HCT116 (cell line): ENCODE data around the gene SKAP1. TPM values are rescaled to one million over a fixed set of nuclear protein-coding genes. Genes with fewer than 3 reads are reported as not detected.

Experiments
- ATAC-seq: fragments of 200-7000 bp; cut with Tn5 transposase; 2 replicates; pipeline ENCODE4 v1.9.1; 2020; ENCODE audit warnings: mild to moderate bottlenecking, moderate library complexity
- BruUV-seq: library from RNA; stranded (reverse); fragments of 400-500 nt; replicated peaks from 2 replicates; lab custom pipeline; 2021; lab: Mats Ljungman, UMichigan
- CTCF ChIA-PET: fragments of 300-600 bp; sonication (Branson Sonifier 250); formaldehyde crosslinking; loops from one replicate; lab custom pipeline; 2021; ENCODE audit warnings: antibody characterized with exemption; lab: Charles Lee
- POLR2A ChIA-PET: fragments of 300-600, 350-600 bp; sonication (Branson Sonifier 250); formaldehyde crosslinking; loops from one replicate; lab custom pipeline; 2021; ENCODE audit warnings: antibody characterized with exemption; lab: Charles Lee
- RAD21 ChIA-PET, 2 experiments: fragments of 300-600 bp; sonication (Branson Sonifier 250); formaldehyde crosslinking; loops; one replicate each; lab custom pipeline; 2023; ENCODE audit warnings: low total read pairs in 2 of 2; ENCODE audit not compliant: uncharacterized antibody in 2 of 2, unreplicated experiment in 2 of 2, low non-redundant PET in 1 of 2; lab: Charles Lee
- DNase-seq: peaks from one replicate; pipeline ENCODE4 v3.0.0-alpha.2; 2010; ENCODE audit warnings: low read depth, low spot score
- H2AFZ ChIP-seq: fragments of 200-600 bp; shearing (Covaris generic), sonication (generic); 2 replicates; pipeline ENCODE4 v1.6.1; 2017; ENCODE audit warnings: low read depth, mixed run types, mixed read lengths, antibody characterized with exemption, low read length; ENCODE audit not compliant: poor library complexity, severe bottlenecking
- H3K27ac ChIP-seq: 2 replicates; pipeline ENCODE4 v1.5.1; 2012; ENCODE audit warnings: low read depth, low read length
- H3K27me3 ChIP-seq: fragments of 200-600 bp; sonication (generic); 2 replicates; pipeline ENCODE4 v1.6.1; 2016; ENCODE audit warnings: mixed run types, low read length, mixed read lengths; ENCODE audit not compliant: insufficient read depth
- H3K36me3 ChIP-seq, 2 experiments: fragments of 200-500 bp in 1 of 2; fragments of 200-600 bp in 1 of 2; sonication (Bioruptor generic) in 1 of 2; sonication (generic) in 1 of 2; 2 replicates each; pipeline versions ENCODE4 v1.5.1 to v1.6.1; 2014 to 2016; ENCODE audit warnings: low read length in 2 of 2, inconsistent platforms in 1 of 2, mixed read lengths in 1 of 2, mixed run types in 1 of 2; ENCODE audit not compliant: insufficient read depth in 2 of 2, control insufficient read depth in 1 of 2
- H3K4me1 ChIP-seq, 2 experiments: fragments of 200-600 bp in 1 of 2; sonication (generic) in 1 of 2; 2 replicates each; pipeline versions ENCODE4 v1.5.1 to v1.6.1; 2012 to 2017; ENCODE audit warnings: low read length in 2 of 2, inconsistent platforms in 1 of 2, mild to moderate bottlenecking in 1 of 2, mixed read lengths in 1 of 2, mixed run types in 1 of 2, moderate library complexity in 1 of 2; ENCODE audit not compliant: insufficient read depth in 2 of 2, control insufficient read depth in 1 of 2
- H3K4me2 ChIP-seq: fragments of 200-600 bp; sonication (generic); 2 replicates; pipeline ENCODE4 v1.6.1; 2017; ENCODE audit warnings: mixed run types, low read length, mixed read lengths
- H3K4me3 ChIP-seq, 2 experiments: fragments of 200-600 bp in 1 of 2; sonication (generic) in 1 of 2; replicated peaks in 1 of 2; 2 replicates each; pipeline ENCODE4 v1.5.1; 2011 to 2016; ENCODE audit warnings: low read length in 2 of 2, control low read depth in 1 of 2, low read depth in 1 of 2, mild to moderate bottlenecking in 1 of 2, mixed read lengths in 1 of 2, mixed run types in 1 of 2
- H3K79me2 ChIP-seq: fragments of 200-600 bp; sonication (generic); 2 replicates; pipeline ENCODE4 v1.6.1; 2017; ENCODE audit warnings: mild to moderate bottlenecking, mixed run types, low read length, moderate library complexity, mixed read lengths; ENCODE audit not compliant: insufficient read depth
- H3K9ac ChIP-seq: fragments of 200-600 bp; sonication (generic); 2 replicates; pipeline ENCODE4 v1.6.1; 2016; ENCODE audit warnings: low read length, mixed read lengths
- H3K9me2 ChIP-seq: fragments of 200-600 bp; sonication (generic), shearing (Covaris generic); 2 replicates; pipeline ENCODE4 v1.6.1; 2017; ENCODE audit warnings: mixed run types, mild to moderate bottlenecking, moderate library complexity; ENCODE audit not compliant: insufficient read depth
- H3K9me3 ChIP-seq, 2 experiments: fragments of 200-500 bp in 1 of 2; fragments of 200-600 bp in 1 of 2; sonication (Bioruptor generic) in 1 of 2; sonication (generic) in 1 of 2; 2 replicates each; pipeline ENCODE4 v1.6.1; 2014 to 2017; ENCODE audit warnings: low read length in 2 of 2, mixed read lengths in 2 of 2, inconsistent platforms in 1 of 2, low read depth in 1 of 2, mild to moderate bottlenecking in 1 of 2, mixed run types in 1 of 2, moderate library complexity in 1 of 2; ENCODE audit not compliant: control insufficient read depth in 1 of 2, insufficient read depth in 1 of 2
- H4K20me1 ChIP-seq: fragments of 200-600 bp; sonication (generic), shearing (Covaris generic); 2 replicates; pipeline ENCODE4 v1.6.1; 2017; ENCODE audit warnings: mixed run types, mild to moderate bottlenecking, moderate library complexity; ENCODE audit not compliant: insufficient read depth
- ATF3 ChIP-seq: IDR thresholded peaks from 2 replicates; pipeline ENCODE4 v1.6.1; 2012
- CEBPB ChIP-seq: IDR thresholded peaks from 2 replicates; pipeline ENCODE4 v1.6.1; 2012; ENCODE audit warnings: low read depth
- EGR1 ChIP-seq: IDR thresholded peaks from 2 replicates; pipeline ENCODE4 v1.6.1; 2012; ENCODE audit warnings: low read depth
- ELF1 ChIP-seq: IDR thresholded peaks from 2 replicates; pipeline ENCODE4 v1.6.1; 2012; ENCODE audit warnings: low read depth, borderline replicate concordance
- FOSL1 ChIP-seq: IDR thresholded peaks from 2 replicates; pipeline ENCODE4 v1.6.1; 2012; ENCODE audit warnings: low read depth
- JUND ChIP-seq: IDR thresholded peaks from 2 replicates; pipeline ENCODE4 v1.6.1; 2012
- MAX ChIP-seq: IDR thresholded peaks from 2 replicates; pipeline ENCODE4 v1.6.1; 2012
- POLR2AphosphoS5 ChIP-seq: IDR thresholded peaks from 2 replicates; pipeline ENCODE4 v1.6.1; 2011; ENCODE audit warnings: mild to moderate bottlenecking, low read depth, low read length, moderate library complexity
- REST ChIP-seq: IDR thresholded peaks from 2 replicates; pipeline ENCODE4 v1.6.1; 2012; ENCODE audit warnings: low read depth
- SIN3A ChIP-seq: IDR thresholded peaks from 2 replicates; pipeline ENCODE4 v1.6.1; 2012; ENCODE audit warnings: low read depth
- intact Hi-C: fragments of 100-400 bp; cut with micrococcal nuclease; formaldehyde crosslinking; loops from 2 replicates; pipeline ENCODE4 v1.10.0; 2022
- total RNA-seq: library from RNA; stranded (reverse); gene quantifications from one replicate; pipeline ENCODE4 v1.2.1, GENCODE V29; 2021; ENCODE audit not compliant: unreplicated experiment

Gene SKAP1
- total RNA-seq, 1 experiment from 2014 or later: 12.4 TPM

DNA sequence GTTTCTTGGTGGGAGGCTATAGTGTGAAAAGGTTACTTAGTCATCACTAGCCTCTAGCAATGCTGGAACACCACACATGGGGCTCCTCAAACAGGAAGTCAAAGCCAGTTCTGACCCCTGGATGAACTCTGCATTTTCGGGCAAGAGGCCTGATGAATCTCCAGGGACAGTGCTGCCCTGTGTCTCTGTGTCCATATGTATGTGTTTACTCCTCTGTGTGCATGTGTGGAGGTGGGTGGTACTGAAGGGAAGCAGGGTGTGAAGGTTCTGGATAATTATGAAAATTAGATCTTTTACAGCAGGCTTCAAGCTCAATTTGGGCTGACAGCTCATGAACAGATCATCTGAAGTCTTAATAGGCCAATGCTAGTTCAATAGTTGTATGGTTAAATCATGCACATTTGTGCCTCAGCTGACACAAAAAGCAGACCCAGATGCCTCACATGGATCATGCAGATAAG, 188.9 kb downstream of the SKAP1 start (continued):
- no peak for TF ChIP-seq REST
- peak; percentile 70; the same call in 1 of the 2 replicates for TF ChIP-seq FOSL1
- TF ChIP-seq POLR2AphosphoS5: no peak

DNA sequence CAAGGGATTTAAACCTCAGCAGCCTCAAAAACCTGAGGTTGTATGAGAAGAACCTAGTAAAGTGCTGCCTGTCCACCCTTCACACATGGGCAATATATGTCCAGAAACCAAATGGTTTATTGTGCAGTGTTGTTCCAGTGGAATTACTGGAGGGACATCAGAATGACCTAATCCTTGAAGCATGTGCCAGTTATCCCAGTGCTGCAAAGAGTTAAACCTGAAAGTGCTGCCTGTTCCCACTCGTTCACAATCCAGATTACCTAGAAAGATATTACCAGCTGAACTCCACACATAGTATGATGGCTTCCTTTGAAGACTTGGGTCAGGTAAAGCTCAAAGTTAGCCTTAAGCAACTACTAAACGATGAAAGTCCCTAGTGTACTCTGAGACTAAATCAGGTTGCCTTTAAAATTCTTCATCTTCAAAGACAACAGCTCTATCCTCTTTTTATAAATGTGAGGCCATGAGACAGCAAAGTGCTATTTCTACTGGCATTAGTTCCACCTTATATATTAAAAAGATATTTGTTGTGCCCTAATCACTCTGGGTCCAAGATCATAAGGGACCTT, 189.4 kb downstream of the SKAP1 start:
- no peaks in the 10 kb centered on the region; the same call in 1 of the 2 replicates for H3K79me2 ChIP-seq
- TF ChIP-seq JUND (peak; percentile 46; the same call in 1 of the 2 replicates), SIN3A (peak; percentile 15; the same call in 1 of the 2 replicates), ELF1 (no peak), CEBPB (no peak; the same call in none of the 2 replicates), ATF3 (peak; percentile 53), MAX (peak; percentile 54; the same call in 1 of the 2 replicates), FOSL1 (peak; percentile 51), EGR1 (0 out of 2 replicates have a peak, but pooled peaks have one; percentile 13)
- TF ChIP-seq, all 23 proteins: peak for 6
- intact Hi-C loops: no loop called here
- ChIA-PET POLR2A (interaction anchor here (1.1 to 2.4 kb wide), 3 partner anchors 22 to 375 kb away, joined by 4 to 13 read pairs (median 5); partner anchors contain the start of gene HOXB8), RAD21 (no interaction called here), CTCF (interaction anchor here (1.0 to 22.1 kb wide), 3 partner anchors 12 to 216 kb away, joined by 3 to 336 read pairs (median 5); no protein-coding TSS in a partner anchor)
- Histone ChIP-seq H3K36me3 (no peaks in the 10 kb centered on the region), H3K9me2 (no peaks in the 10 kb centered on the region; the same call in 1 of the 2 replicates), H4K20me1 (no peaks in the 10 kb centered on the region), H3K9me3 (no peaks in the 10 kb centered on the region), H3K9ac (peak overlapping the region; percentile 51), H3K4me1 (peaks cover 83 to 100% of the 10 kb centered on the region in 2 experiments), H2AFZ (peak overlapping the region; percentile 33), H3K27me3 (no peaks in the 10 kb centered on the region), H3K27ac (peak overlapping the region; percentile 75), H3K4me3 (peak overlapping the region in 1 of 2 experiments; percentile 7; a peak in 2 of 4 replicates), H3K4me2 (peak overlapping the region; percentile 65)
- ATAC-seq: peak; percentile 55
- no TSS peak for BruUV-seq
- peak; percentile 66 for DNase-seq
